HCT116 (cell line): ENCODE results near the gene GSTK1. TPM values are rescaled to one million over a fixed set of nuclear protein-coding genes. Genes with fewer than 3 reads are reported as not detected.

ENCODE experiments used
- ATAC-seq: fragments of 200-7000 bp; cut with Tn5 transposase; 2 replicates; pipeline ENCODE4 v1.9.1; 2020; ENCODE audit warnings: mild to moderate bottlenecking, moderate library complexity
- BruUV-seq: library from RNA; stranded (reverse); fragments of 400-500 nt; replicated peaks from 2 replicates; lab custom pipeline; 2021; lab: Mats Ljungman, UMichigan
- CTCF ChIA-PET: fragments of 300-600 bp; sonication (Branson Sonifier 250); formaldehyde crosslinking; loops from one replicate; lab custom pipeline; 2021; ENCODE audit warnings: antibody characterized with exemption; lab: Charles Lee
- POLR2A ChIA-PET: fragments of 300-600, 350-600 bp; sonication (Branson Sonifier 250); formaldehyde crosslinking; loops from one replicate; lab custom pipeline; 2021; ENCODE audit warnings: antibody characterized with exemption; lab: Charles Lee
- RAD21 ChIA-PET, 2 experiments: fragments of 300-600 bp; sonication (Branson Sonifier 250); formaldehyde crosslinking; loops; one replicate each; lab custom pipeline; 2023; ENCODE audit warnings: low total read pairs in 2 of 2; ENCODE audit not compliant: uncharacterized antibody in 2 of 2, unreplicated experiment in 2 of 2, low non-redundant PET in 1 of 2; lab: Charles Lee
- DNase-seq: peaks from one replicate; pipeline ENCODE4 v3.0.0-alpha.2; 2010; ENCODE audit warnings: low read depth, low spot score
- H2AFZ ChIP-seq: fragments of 200-600 bp; shearing (Covaris generic), sonication (generic); 2 replicates; pipeline ENCODE4 v1.6.1; 2017; ENCODE audit warnings: low read depth, mixed run types, mixed read lengths, antibody characterized with exemption, low read length; ENCODE audit not compliant: poor library complexity, severe bottlenecking
- H3K27ac ChIP-seq: 2 replicates; pipeline ENCODE4 v1.5.1; 2012; ENCODE audit warnings: low read depth, low read length
- H3K27me3 ChIP-seq: fragments of 200-600 bp; sonication (generic); 2 replicates; pipeline ENCODE4 v1.6.1; 2016; ENCODE audit warnings: mixed run types, low read length, mixed read lengths; ENCODE audit not compliant: insufficient read depth
- H3K36me3 ChIP-seq, 2 experiments: fragments of 200-500 bp in 1 of 2; fragments of 200-600 bp in 1 of 2; sonication (Bioruptor generic) in 1 of 2; sonication (generic) in 1 of 2; 2 replicates each; pipeline versions ENCODE4 v1.5.1 to v1.6.1; 2014 to 2016; ENCODE audit warnings: low read length in 2 of 2, inconsistent platforms in 1 of 2, mixed read lengths in 1 of 2, mixed run types in 1 of 2; ENCODE audit not compliant: insufficient read depth in 2 of 2, control insufficient read depth in 1 of 2
- H3K4me1 ChIP-seq, 2 experiments: fragments of 200-600 bp in 1 of 2; sonication (generic) in 1 of 2; 2 replicates each; pipeline versions ENCODE4 v1.5.1 to v1.6.1; 2012 to 2017; ENCODE audit warnings: low read length in 2 of 2, inconsistent platforms in 1 of 2, mild to moderate bottlenecking in 1 of 2, mixed read lengths in 1 of 2, mixed run types in 1 of 2, moderate library complexity in 1 of 2; ENCODE audit not compliant: insufficient read depth in 2 of 2, control insufficient read depth in 1 of 2
- H3K4me2 ChIP-seq: fragments of 200-600 bp; sonication (generic); 2 replicates; pipeline ENCODE4 v1.6.1; 2017; ENCODE audit warnings: mixed run types, low read length, mixed read lengths
- H3K4me3 ChIP-seq, 2 experiments: fragments of 200-600 bp in 1 of 2; sonication (generic) in 1 of 2; replicated peaks in 1 of 2; 2 replicates each; pipeline ENCODE4 v1.5.1; 2011 to 2016; ENCODE audit warnings: low read length in 2 of 2, control low read depth in 1 of 2, low read depth in 1 of 2, mild to moderate bottlenecking in 1 of 2, mixed read lengths in 1 of 2, mixed run types in 1 of 2
- H3K79me2 ChIP-seq: fragments of 200-600 bp; sonication (generic); 2 replicates; pipeline ENCODE4 v1.6.1; 2017; ENCODE audit warnings: mild to moderate bottlenecking, mixed run types, low read length, moderate library complexity, mixed read lengths; ENCODE audit not compliant: insufficient read depth
- H3K9ac ChIP-seq: fragments of 200-600 bp; sonication (generic); 2 replicates; pipeline ENCODE4 v1.6.1; 2016; ENCODE audit warnings: low read length, mixed read lengths
- H3K9me2 ChIP-seq: fragments of 200-600 bp; sonication (generic), shearing (Covaris generic); 2 replicates; pipeline ENCODE4 v1.6.1; 2017; ENCODE audit warnings: mixed run types, mild to moderate bottlenecking, moderate library complexity; ENCODE audit not compliant: insufficient read depth
- H3K9me3 ChIP-seq, 2 experiments: fragments of 200-500 bp in 1 of 2; fragments of 200-600 bp in 1 of 2; sonication (Bioruptor generic) in 1 of 2; sonication (generic) in 1 of 2; 2 replicates each; pipeline ENCODE4 v1.6.1; 2014 to 2017; ENCODE audit warnings: low read length in 2 of 2, mixed read lengths in 2 of 2, inconsistent platforms in 1 of 2, low read depth in 1 of 2, mild to moderate bottlenecking in 1 of 2, mixed run types in 1 of 2, moderate library complexity in 1 of 2; ENCODE audit not compliant: control insufficient read depth in 1 of 2, insufficient read depth in 1 of 2
- H4K20me1 ChIP-seq: fragments of 200-600 bp; sonication (generic), shearing (Covaris generic); 2 replicates; pipeline ENCODE4 v1.6.1; 2017; ENCODE audit warnings: mixed run types, mild to moderate bottlenecking, moderate library complexity; ENCODE audit not compliant: insufficient read depth
- ATF3 ChIP-seq: IDR thresholded peaks from 2 replicates; pipeline ENCODE4 v1.6.1; 2012
- CTCF ChIP-seq, 3 experiments: fragments of 200-600 bp in 1 of 3; sonication (generic) in 1 of 3; IDR thresholded peaks in 2 of 3; conservative IDR thresholded peaks in 1 of 3; 2 replicates each; pipeline ENCODE4 v1.5.1; 2012 to 2017; ENCODE audit warnings: low read depth in 2 of 3, low read length in 2 of 3, antibody characterized with exemption in 1 of 3, borderline replicate concordance in 1 of 3, control low read depth in 1 of 3, mild to moderate bottlenecking in 1 of 3, mixed read lengths in 1 of 3, mixed run types in 1 of 3, moderate library complexity in 1 of 3; ENCODE audit not compliant: insufficient read depth in 1 of 3
- EZH2 ChIP-seq: fragments of 200-600 bp; sonication (generic); IDR thresholded peaks from 2 replicates; pipeline ENCODE4 v1.6.1; 2017; ENCODE audit warnings: antibody characterized with exemption, mixed run types
- EZH2phosphoT487 ChIP-seq: fragments of 200-600 bp; IDR thresholded peaks from 2 replicates; pipeline ENCODE4 v1.6.1; 2018; ENCODE audit warnings: antibody characterized with exemption, borderline replicate concordance
- FOSL1 ChIP-seq: IDR thresholded peaks from 2 replicates; pipeline ENCODE4 v1.6.1; 2012; ENCODE audit warnings: low read depth
- JUND ChIP-seq: IDR thresholded peaks from 2 replicates; pipeline ENCODE4 v1.6.1; 2012
- MAX ChIP-seq: IDR thresholded peaks from 2 replicates; pipeline ENCODE4 v1.6.1; 2012
- POLR2A ChIP-seq: IDR thresholded peaks from 2 replicates; pipeline ENCODE4 v1.7.0; 2011; ENCODE audit warnings: borderline replicate concordance; ENCODE audit not compliant: insufficient read depth, insufficient read length; ENCODE audit errors: extremely low read depth
- POLR2AphosphoS5 ChIP-seq: IDR thresholded peaks from 2 replicates; pipeline ENCODE4 v1.6.1; 2011; ENCODE audit warnings: mild to moderate bottlenecking, low read depth, low read length, moderate library complexity
- RAD21 ChIP-seq: IDR thresholded peaks from 2 replicates; pipeline ENCODE4 v1.6.1; 2012; ENCODE audit warnings: low read depth, mild to moderate bottlenecking
- REST ChIP-seq: IDR thresholded peaks from 2 replicates; pipeline ENCODE4 v1.6.1; 2012; ENCODE audit warnings: low read depth
- SIN3A ChIP-seq: IDR thresholded peaks from 2 replicates; pipeline ENCODE4 v1.6.1; 2012; ENCODE audit warnings: low read depth
- SP1 ChIP-seq: IDR thresholded peaks from 2 replicates; pipeline ENCODE4 v1.6.1; 2012; ENCODE audit warnings: low read depth
- SRF ChIP-seq: IDR thresholded peaks from 2 replicates; pipeline ENCODE4 v1.6.1; 2012; ENCODE audit warnings: low read depth
- TCF7L2 ChIP-seq: IDR thresholded peaks from 2 replicates; pipeline ENCODE4 v1.7.0; 2011; ENCODE audit warnings: borderline replicate concordance, inconsistent platforms; ENCODE audit not compliant: insufficient read depth, insufficient read length; ENCODE audit errors: extremely low read depth
- ZBTB33 ChIP-seq: IDR thresholded peaks from 2 replicates; pipeline ENCODE4 v1.6.1; 2011; ENCODE audit warnings: mild to moderate bottlenecking, low read length, moderate library complexity; ENCODE audit not compliant: insufficient replicate concordance; ENCODE audit errors: extremely low read depth
- ZFX ChIP-seq: fragments of 450-650 bp; IDR thresholded peaks from 2 replicates; pipeline ENCODE4 v1.6.1; 2017
- ZNF274 ChIP-seq: fragments of 200-500 bp; sonication (Bioruptor generic); IDR thresholded peaks from 2 replicates; pipeline ENCODE4 v1.6.1; 2014; ENCODE audit warnings: mild to moderate bottlenecking, low read depth, low read length, inconsistent platforms
- intact Hi-C: fragments of 100-400 bp; cut with micrococcal nuclease; formaldehyde crosslinking; loops from 2 replicates; pipeline ENCODE4 v1.10.0; 2022
- total RNA-seq: library from RNA; stranded (reverse); gene quantifications from one replicate; pipeline ENCODE4 v1.2.1, GENCODE V29; 2021; ENCODE audit not compliant: unreplicated experiment

Gene GSTK1
- total RNA-seq, 1 experiment from 2014 or later, result 83.6 TPM

GRCh38 chr7:143300959-143301935 is 38.0 kb downstream of the GSTK1 start:
- intact Hi-C loops, result loop anchor here (5.0 kb wide), 1 partner anchor 106 kb away; the partner anchor contains the start of gene EPHA1
- H3K27ac ChIP-seq, result no peak overlapping the region
- H4K20me1 ChIP-seq, result peaks cover 5% of the 10 kb centered on the region; the same call in 1 of the 2 replicates
- H3K9ac ChIP-seq, result no peak overlapping the region
- ChIA-PET CTCF (no interaction called here), POLR2A (interaction anchor here (0.8 kb wide), 1 partner anchor 13 kb away, joined by 3 read pairs; the partner anchor contains the start of gene CASP2), RAD21 (no interaction called here)
- peaks cover 67 to 76% of the 10 kb centered on the region in 2 experiments for H3K36me3 ChIP-seq
- no peak overlapping the region for H3K4me2 ChIP-seq
- no peaks in the 10 kb centered on the region for H3K27me3 ChIP-seq
- H2AFZ ChIP-seq, result no peak overlapping the region
- H3K4me3 ChIP-seq, result no peak overlapping the region
- no peaks in the 10 kb centered on the region for H3K4me1 ChIP-seq
- no peaks in the 10 kb centered on the region for H3K9me2 ChIP-seq
- H3K79me2 ChIP-seq, result peaks cover 21% of the 10 kb centered on the region
- H3K9me3 ChIP-seq, result no peaks in the 10 kb centered on the region
- no TSS peak for BruUV-seq
- ATAC-seq, result no peak
- DNase-seq, result no peak
- no peak for TF ChIP-seq TCF7L2
- no peak for TF ChIP-seq SRF
- no peak for TF ChIP-seq EZH2
- TF ChIP-seq MAX, result no peak
- TF ChIP-seq POLR2AphosphoS5, result no peak
- no peak for TF ChIP-seq ZNF274
- TF ChIP-seq ATF3, result no peak
- TF ChIP-seq SP1, result no peak
- no peak for TF ChIP-seq ZFX
- TF ChIP-seq POLR2A, result no peak
- no peak for TF ChIP-seq FOSL1
- TF ChIP-seq SIN3A, result no peak
- no peak for TF ChIP-seq JUND
- no peak for TF ChIP-seq EZH2phosphoT487
- TF ChIP-seq RAD21, result no peak
- TF ChIP-seq REST, result no peak
- TF ChIP-seq ZBTB33, result no peak
- TF ChIP-seq CTCF (IDR thresholded peaks at IDR 0.05 in 2 of 3, conservative IDR thresholded peaks at IDR 0.05 in 1 of 3; ENCODE audit: borderline replicate concordance in 1 of 3, insufficient read depth in 1 of 3, low read depth in 2 of 3, low read length in 2 of 3), result no peak
